HCT116 (cell line): ENCODE data around the gene MAP7. TPM values are rescaled to one million over a fixed set of nuclear protein-coding genes. Genes with fewer than 3 reads are reported as not detected.

Source experiments
- ATAC-seq: fragments of 200-7000 bp; cut with Tn5 transposase; 2 replicates; pipeline ENCODE4 v1.9.1; 2020; ENCODE audit warnings: mild to moderate bottlenecking, moderate library complexity
- BruUV-seq: library from RNA; stranded (reverse); fragments of 400-500 nt; replicated peaks from 2 replicates; lab custom pipeline; 2021; lab: Mats Ljungman, UMichigan
- CTCF ChIA-PET: fragments of 300-600 bp; sonication (Branson Sonifier 250); formaldehyde crosslinking; loops from one replicate; lab custom pipeline; 2021; ENCODE audit warnings: antibody characterized with exemption; lab: Charles Lee
- POLR2A ChIA-PET: fragments of 300-600, 350-600 bp; sonication (Branson Sonifier 250); formaldehyde crosslinking; loops from one replicate; lab custom pipeline; 2021; ENCODE audit warnings: antibody characterized with exemption; lab: Charles Lee
- RAD21 ChIA-PET, 2 experiments: fragments of 300-600 bp; sonication (Branson Sonifier 250); formaldehyde crosslinking; loops; one replicate each; lab custom pipeline; 2023; ENCODE audit warnings: low total read pairs in 2 of 2; ENCODE audit not compliant: uncharacterized antibody in 2 of 2, unreplicated experiment in 2 of 2, low non-redundant PET in 1 of 2; lab: Charles Lee
- DNase-seq: peaks from one replicate; pipeline ENCODE4 v3.0.0-alpha.2; 2010; ENCODE audit warnings: low read depth, low spot score
- H2AFZ ChIP-seq: fragments of 200-600 bp; shearing (Covaris generic), sonication (generic); 2 replicates; pipeline ENCODE4 v1.6.1; 2017; ENCODE audit warnings: low read depth, mixed run types, mixed read lengths, antibody characterized with exemption, low read length; ENCODE audit not compliant: poor library complexity, severe bottlenecking
- H3K27ac ChIP-seq: 2 replicates; pipeline ENCODE4 v1.5.1; 2012; ENCODE audit warnings: low read depth, low read length
- H3K27me3 ChIP-seq: fragments of 200-600 bp; sonication (generic); 2 replicates; pipeline ENCODE4 v1.6.1; 2016; ENCODE audit warnings: mixed run types, low read length, mixed read lengths; ENCODE audit not compliant: insufficient read depth
- H3K36me3 ChIP-seq, 2 experiments: fragments of 200-500 bp in 1 of 2; fragments of 200-600 bp in 1 of 2; sonication (Bioruptor generic) in 1 of 2; sonication (generic) in 1 of 2; 2 replicates each; pipeline versions ENCODE4 v1.5.1 to v1.6.1; 2014 to 2016; ENCODE audit warnings: low read length in 2 of 2, inconsistent platforms in 1 of 2, mixed read lengths in 1 of 2, mixed run types in 1 of 2; ENCODE audit not compliant: insufficient read depth in 2 of 2, control insufficient read depth in 1 of 2
- H3K4me1 ChIP-seq, 2 experiments: fragments of 200-600 bp in 1 of 2; sonication (generic) in 1 of 2; 2 replicates each; pipeline versions ENCODE4 v1.5.1 to v1.6.1; 2012 to 2017; ENCODE audit warnings: low read length in 2 of 2, inconsistent platforms in 1 of 2, mild to moderate bottlenecking in 1 of 2, mixed read lengths in 1 of 2, mixed run types in 1 of 2, moderate library complexity in 1 of 2; ENCODE audit not compliant: insufficient read depth in 2 of 2, control insufficient read depth in 1 of 2
- H3K4me2 ChIP-seq: fragments of 200-600 bp; sonication (generic); 2 replicates; pipeline ENCODE4 v1.6.1; 2017; ENCODE audit warnings: mixed run types, low read length, mixed read lengths
- H3K4me3 ChIP-seq, 2 experiments: fragments of 200-600 bp in 1 of 2; sonication (generic) in 1 of 2; replicated peaks in 1 of 2; 2 replicates each; pipeline ENCODE4 v1.5.1; 2011 to 2016; ENCODE audit warnings: low read length in 2 of 2, control low read depth in 1 of 2, low read depth in 1 of 2, mild to moderate bottlenecking in 1 of 2, mixed read lengths in 1 of 2, mixed run types in 1 of 2
- H3K79me2 ChIP-seq: fragments of 200-600 bp; sonication (generic); 2 replicates; pipeline ENCODE4 v1.6.1; 2017; ENCODE audit warnings: mild to moderate bottlenecking, mixed run types, low read length, moderate library complexity, mixed read lengths; ENCODE audit not compliant: insufficient read depth
- H3K9ac ChIP-seq: fragments of 200-600 bp; sonication (generic); 2 replicates; pipeline ENCODE4 v1.6.1; 2016; ENCODE audit warnings: low read length, mixed read lengths
- H3K9me2 ChIP-seq: fragments of 200-600 bp; sonication (generic), shearing (Covaris generic); 2 replicates; pipeline ENCODE4 v1.6.1; 2017; ENCODE audit warnings: mixed run types, mild to moderate bottlenecking, moderate library complexity; ENCODE audit not compliant: insufficient read depth
- H3K9me3 ChIP-seq, 2 experiments: fragments of 200-500 bp in 1 of 2; fragments of 200-600 bp in 1 of 2; sonication (Bioruptor generic) in 1 of 2; sonication (generic) in 1 of 2; 2 replicates each; pipeline ENCODE4 v1.6.1; 2014 to 2017; ENCODE audit warnings: low read length in 2 of 2, mixed read lengths in 2 of 2, inconsistent platforms in 1 of 2, low read depth in 1 of 2, mild to moderate bottlenecking in 1 of 2, mixed run types in 1 of 2, moderate library complexity in 1 of 2; ENCODE audit not compliant: control insufficient read depth in 1 of 2, insufficient read depth in 1 of 2
- H4K20me1 ChIP-seq: fragments of 200-600 bp; sonication (generic), shearing (Covaris generic); 2 replicates; pipeline ENCODE4 v1.6.1; 2017; ENCODE audit warnings: mixed run types, mild to moderate bottlenecking, moderate library complexity; ENCODE audit not compliant: insufficient read depth
- CEBPB ChIP-seq: IDR thresholded peaks from 2 replicates; pipeline ENCODE4 v1.6.1; 2012; ENCODE audit warnings: low read depth
- EGR1 ChIP-seq: IDR thresholded peaks from 2 replicates; pipeline ENCODE4 v1.6.1; 2012; ENCODE audit warnings: low read depth
- ELF1 ChIP-seq: IDR thresholded peaks from 2 replicates; pipeline ENCODE4 v1.6.1; 2012; ENCODE audit warnings: low read depth, borderline replicate concordance
- JUND ChIP-seq: IDR thresholded peaks from 2 replicates; pipeline ENCODE4 v1.6.1; 2012
- POLR2A ChIP-seq: IDR thresholded peaks from 2 replicates; pipeline ENCODE4 v1.7.0; 2011; ENCODE audit warnings: borderline replicate concordance; ENCODE audit not compliant: insufficient read depth, insufficient read length; ENCODE audit errors: extremely low read depth
- SIN3A ChIP-seq: IDR thresholded peaks from 2 replicates; pipeline ENCODE4 v1.6.1; 2012; ENCODE audit warnings: low read depth
- SRF ChIP-seq: IDR thresholded peaks from 2 replicates; pipeline ENCODE4 v1.6.1; 2012; ENCODE audit warnings: low read depth
- ZNF274 ChIP-seq: fragments of 200-500 bp; sonication (Bioruptor generic); IDR thresholded peaks from 2 replicates; pipeline ENCODE4 v1.6.1; 2014; ENCODE audit warnings: mild to moderate bottlenecking, low read depth, low read length, inconsistent platforms
- intact Hi-C: fragments of 100-400 bp; cut with micrococcal nuclease; formaldehyde crosslinking; loops from 2 replicates; pipeline ENCODE4 v1.10.0; 2022
- total RNA-seq: library from RNA; stranded (reverse); gene quantifications from one replicate; pipeline ENCODE4 v1.2.1, GENCODE V29; 2021; ENCODE audit not compliant: unreplicated experiment
- TF ChIP-seq, protein P1 (sequence below): IDR thresholded peaks from 2 replicates; pipeline ENCODE4 v1.6.1; 2012
- TF ChIP-seq, protein P2 (sequence below): IDR thresholded peaks from 2 replicates; pipeline ENCODE4 v1.6.1; 2012

Gene MAP7
- total RNA-seq, 1 experiment from 2014 or later, result 35.5 TPM

DNA sequence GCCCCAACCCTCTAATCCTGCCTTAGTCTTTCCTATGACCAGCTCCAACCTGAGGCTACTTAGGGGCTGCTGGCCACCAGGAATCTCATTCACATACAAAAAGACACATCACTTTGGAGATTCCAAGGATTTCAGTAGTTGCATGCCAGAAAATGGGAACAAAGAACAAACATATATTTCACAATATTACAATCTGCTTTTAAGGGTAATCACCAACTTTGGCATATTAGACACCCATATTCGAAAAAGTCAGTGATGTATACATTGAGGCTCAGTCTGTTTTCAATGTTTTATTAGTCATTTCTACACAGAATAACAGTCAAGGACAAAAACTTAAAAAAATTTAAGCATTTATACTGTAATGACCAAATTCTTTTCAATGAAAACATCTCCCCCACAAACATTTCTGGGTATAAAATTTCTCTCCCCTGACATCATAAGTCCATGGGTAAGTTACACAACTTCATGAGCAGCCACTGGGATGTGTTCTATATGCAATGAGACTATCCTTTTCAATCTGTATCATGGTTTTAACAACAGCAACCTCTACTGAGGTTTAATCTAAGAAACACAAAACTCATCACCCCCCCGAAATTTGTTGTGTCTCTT, 103.5 kb downstream of the MAP7 start:
- BruUV-seq, result no TSS peak
- RAD21 ChIA-PET, result no interaction called here
- Histone ChIP-seq H3K4me2 (no peak overlapping the region), H4K20me1 (no peaks in the 10 kb centered on the region), H3K79me2 (no peaks in the 10 kb centered on the region; the same call in 1 of the 2 replicates), H3K4me1 (no peaks in the 10 kb centered on the region), H3K4me3 (no peak overlapping the region), H3K27ac (no peak overlapping the region), H3K36me3 (no peaks in the 10 kb centered on the region), H2AFZ (no peak overlapping the region), H3K9ac (no peak overlapping the region), H3K27me3 (no peaks in the 10 kb centered on the region), H3K9me3 (0 out of 4 replicates have a peak, but pooled peaks cover 0 to 3% of the 10 kb centered on the region in 2 experiments), H3K9me2 (no peaks in the 10 kb centered on the region)
- DNase-seq, result no peak
- POLR2A ChIA-PET, result no interaction called here
- intact Hi-C loops, result no loop called here
- CTCF ChIA-PET, result no interaction called here
- no peak for ATAC-seq
- TF ChIP-seq, protein P1, sequence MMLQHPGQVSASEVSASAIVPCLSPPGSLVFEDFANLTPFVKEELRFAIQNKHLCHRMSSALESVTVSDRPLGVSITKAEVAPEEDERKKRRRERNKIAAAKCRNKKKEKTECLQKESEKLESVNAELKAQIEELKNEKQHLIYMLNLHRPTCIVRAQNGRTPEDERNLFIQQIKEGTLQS, result no peak
- TF ChIP-seq, protein P2, sequence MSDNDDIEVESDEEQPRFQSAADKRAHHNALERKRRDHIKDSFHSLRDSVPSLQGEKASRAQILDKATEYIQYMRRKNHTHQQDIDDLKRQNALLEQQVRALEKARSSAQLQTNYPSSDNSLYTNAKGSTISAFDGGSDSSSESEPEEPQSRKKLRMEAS, result no peak
- TF ChIP-seq SIN3A (no peak), SRF (no peak), EGR1 (no peak), ZNF274 (no peak)

DNA sequence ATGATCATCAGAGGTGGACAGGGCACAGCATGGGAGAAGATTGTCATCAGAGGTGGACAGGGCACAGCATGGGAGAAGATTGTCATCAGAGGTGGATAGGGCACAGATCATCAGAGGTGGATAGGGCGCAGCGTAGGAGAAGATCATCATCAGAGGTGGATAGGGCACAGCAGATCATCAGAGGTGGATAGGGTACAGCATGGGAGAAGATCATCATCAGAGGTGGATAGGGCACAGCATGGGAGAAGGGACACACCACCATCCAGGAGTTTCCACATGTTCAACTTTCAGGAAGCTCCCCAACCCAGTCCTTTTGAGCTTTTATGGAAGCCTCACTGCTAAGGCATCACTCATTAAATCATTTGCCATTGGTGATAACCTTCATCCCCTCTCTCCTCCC, 104.1 kb downstream of the MAP7 start:
- ATAC-seq (no peak), DNase-seq (no peak)
- no TSS peak for BruUV-seq
- RAD21 ChIA-PET, result no interaction called here
- Histone ChIP-seq H3K4me1 (no peaks in the 10 kb centered on the region), H3K9ac (no peak overlapping the region), H3K79me2 (no peaks in the 10 kb centered on the region; the same call in 1 of the 2 replicates), H3K4me2 (no peak overlapping the region), H3K4me3 (no peak overlapping the region), H4K20me1 (no peaks in the 10 kb centered on the region), H3K36me3 (no peaks in the 10 kb centered on the region), H3K27me3 (no peaks in the 10 kb centered on the region), H3K27ac (no peak overlapping the region), H3K9me3 (0 out of 4 replicates have a peak, but pooled peaks cover 0 to 3% of the 10 kb centered on the region in 2 experiments), H2AFZ (no peak overlapping the region), H3K9me2 (no peaks in the 10 kb centered on the region)
- CTCF ChIA-PET, result no interaction called here
- POLR2A ChIA-PET, result no interaction called here
- TF ChIP-seq POLR2A (no peak), JUND (no peak), CEBPB (no peak), ZNF274 (no peak), ELF1 (no peak), SIN3A (no peak), SRF (no peak)
- TF ChIP-seq, protein P1, result no peak
- TF ChIP-seq, protein P2, result no peak
- intact Hi-C loops, result no loop called here
